GM21529 (cell line): ENCODE results near the gene SURF2.

Experiments
- ATAC-seq: cut with Tn5 transposase; IDR thresholded peaks from one replicate; pipeline ENCODE4 v1.9.1; 2021; ENCODE audit not compliant: unreplicated experiment

The SURF2 gene

GRCh38 chr9:133353548-133353947 lies 2.8 kb upstream of the SURF2 start:
- ATAC-seq = no peak

GRCh38 chr9:133354766-133355165 lies 1.6 kb upstream of the SURF2 start:
- ATAC-seq = no peak

GRCh38 chr9:133355881-133356357 lies 431 bp upstream of the SURF2 start:
- ATAC-seq = peak; percentile 12

- no peak for ATAC-seq
These were observed 1.3 kb downstream of the SURF2 start for GRCh38 chr9:133357656-133358055.

- no peak for ATAC-seq
These were observed 3.2 kb downstream of the SURF2 start for GRCh38 chr9:133359399-133360175.

GRCh38 chr9:133360400-133361393 lies 4.3 kb downstream of the SURF2 start:
- ATAC-seq = no peak

GRCh38 chr9:133361507-133362092 lies 5.2 kb downstream of the SURF2 start:
- no peak for ATAC-seq

- no peak for ATAC-seq
These were observed 6.2 kb downstream of the SURF2 start for GRCh38 chr9:133362359-133363044.

GRCh38 chr9:133366435-133366834 lies 10.1 kb downstream of the SURF2 start:
- no peak for ATAC-seq

GRCh38 chr9:133367221-133367620 lies 10.9 kb downstream of the SURF2 start:
- no peak for ATAC-seq

- ATAC-seq = no peak
These were observed 11.4 kb downstream of the SURF2 start for GRCh38 chr9:133367778-133368177.

GRCh38 chr9:133368249-133368881 lies 12.0 kb downstream of the SURF2 start:
- ATAC-seq = no peak

- no peak for ATAC-seq
These were observed 13.1 kb downstream of the SURF2 start for GRCh38 chr9:133369422-133369821.

GRCh38 chr9:133369933-133370332 lies 13.6 kb downstream of the SURF2 start:
- ATAC-seq = no peak

- ATAC-seq = no peak
These were observed 14.3 kb downstream of the SURF2 start for GRCh38 chr9:133370685-133371084.

GRCh38 chr9:133371261-133371711 lies 14.9 kb downstream of the SURF2 start:
- ATAC-seq = no peak

- no peak for ATAC-seq
These were observed 15.8 kb downstream of the SURF2 start for GRCh38 chr9:133372144-133372543.

GRCh38 chr9:133374612-133375115 lies 18.3 kb downstream of the SURF2 start:
- ATAC-seq = no peak

- ATAC-seq = peak; percentile 17
These were observed 18.9 kb downstream of the SURF2 start for GRCh38 chr9:133375116-133375723.
